IPS DF 19.7 (cell line): ENCODE results near the gene RC3H2.
A peak's percentile ranks its signal among the peaks of the same experiment; 100 is the strongest.

ENCODE experiments used
- DNase-seq: peaks from one replicate; pipeline ENCODE4 v3.0.0-alpha.2; 2013; ENCODE audit warnings: low read depth, low spot score

Gene RC3H2, protein sequence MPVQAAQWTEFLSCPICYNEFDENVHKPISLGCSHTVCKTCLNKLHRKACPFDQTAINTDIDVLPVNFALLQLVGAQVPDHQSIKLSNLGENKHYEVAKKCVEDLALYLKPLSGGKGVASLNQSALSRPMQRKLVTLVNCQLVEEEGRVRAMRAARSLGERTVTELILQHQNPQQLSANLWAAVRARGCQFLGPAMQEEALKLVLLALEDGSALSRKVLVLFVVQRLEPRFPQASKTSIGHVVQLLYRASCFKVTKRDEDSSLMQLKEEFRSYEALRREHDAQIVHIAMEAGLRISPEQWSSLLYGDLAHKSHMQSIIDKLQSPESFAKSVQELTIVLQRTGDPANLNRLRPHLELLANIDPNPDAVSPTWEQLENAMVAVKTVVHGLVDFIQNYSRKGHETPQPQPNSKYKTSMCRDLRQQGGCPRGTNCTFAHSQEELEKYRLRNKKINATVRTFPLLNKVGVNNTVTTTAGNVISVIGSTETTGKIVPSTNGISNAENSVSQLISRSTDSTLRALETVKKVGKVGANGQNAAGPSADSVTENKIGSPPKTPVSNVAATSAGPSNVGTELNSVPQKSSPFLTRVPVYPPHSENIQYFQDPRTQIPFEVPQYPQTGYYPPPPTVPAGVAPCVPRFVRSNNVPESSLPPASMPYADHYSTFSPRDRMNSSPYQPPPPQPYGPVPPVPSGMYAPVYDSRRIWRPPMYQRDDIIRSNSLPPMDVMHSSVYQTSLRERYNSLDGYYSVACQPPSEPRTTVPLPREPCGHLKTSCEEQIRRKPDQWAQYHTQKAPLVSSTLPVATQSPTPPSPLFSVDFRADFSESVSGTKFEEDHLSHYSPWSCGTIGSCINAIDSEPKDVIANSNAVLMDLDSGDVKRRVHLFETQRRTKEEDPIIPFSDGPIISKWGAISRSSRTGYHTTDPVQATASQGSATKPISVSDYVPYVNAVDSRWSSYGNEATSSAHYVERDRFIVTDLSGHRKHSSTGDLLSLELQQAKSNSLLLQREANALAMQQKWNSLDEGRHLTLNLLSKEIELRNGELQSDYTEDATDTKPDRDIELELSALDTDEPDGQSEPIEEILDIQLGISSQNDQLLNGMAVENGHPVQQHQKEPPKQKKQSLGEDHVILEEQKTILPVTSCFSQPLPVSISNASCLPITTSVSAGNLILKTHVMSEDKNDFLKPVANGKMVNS

DNA sequence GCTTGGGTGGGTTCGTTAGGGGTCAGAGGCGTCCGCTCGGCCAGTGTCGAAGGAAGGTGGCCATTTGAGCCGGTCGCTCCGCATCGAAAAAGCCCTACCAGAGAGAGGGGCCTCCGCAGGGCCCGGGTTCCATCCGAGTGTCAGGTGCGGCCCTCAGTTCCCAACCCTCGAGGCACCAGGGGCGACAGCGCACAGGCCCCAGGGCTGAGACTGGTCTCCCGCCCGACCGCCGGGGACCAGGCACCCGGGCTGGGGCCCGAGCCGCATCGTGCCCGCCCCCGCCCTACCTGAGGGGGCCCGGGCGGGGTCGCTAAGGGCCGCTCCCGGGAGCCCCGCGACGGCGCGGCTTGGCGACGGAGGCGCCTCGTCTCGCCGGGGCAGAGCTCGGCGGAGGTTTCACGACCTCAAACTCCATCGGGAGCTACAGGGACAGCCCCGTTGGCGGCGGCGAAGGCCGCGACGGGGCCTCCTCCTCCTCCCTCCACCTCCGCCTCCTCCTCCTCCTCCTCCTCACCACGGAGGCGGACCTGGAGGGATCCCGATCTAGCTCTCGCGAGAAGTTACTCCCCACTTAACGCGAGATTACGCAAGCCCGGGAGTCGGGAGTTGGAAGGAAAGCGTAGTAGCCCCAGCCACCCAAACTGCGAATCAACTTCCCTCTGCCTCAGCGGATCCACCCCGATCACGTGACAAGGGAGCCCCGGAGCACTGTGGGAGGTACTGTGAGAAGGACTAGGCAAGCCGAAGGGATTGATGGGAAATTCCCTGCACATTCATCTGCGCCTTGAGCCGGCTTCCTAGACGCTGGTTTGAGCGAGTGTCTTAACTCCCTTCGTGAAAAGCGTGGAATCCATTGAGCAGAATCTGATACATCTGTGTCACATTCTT lies at the start of gene RC3H2:
Gene RC3H2, minus strand, starts transcription at position 537 of the 888 bp plus-strand sequence. CDS start 7,850 bp downstream, outside the sequence.
- peak; percentile 99 for DNase-seq

DNA sequence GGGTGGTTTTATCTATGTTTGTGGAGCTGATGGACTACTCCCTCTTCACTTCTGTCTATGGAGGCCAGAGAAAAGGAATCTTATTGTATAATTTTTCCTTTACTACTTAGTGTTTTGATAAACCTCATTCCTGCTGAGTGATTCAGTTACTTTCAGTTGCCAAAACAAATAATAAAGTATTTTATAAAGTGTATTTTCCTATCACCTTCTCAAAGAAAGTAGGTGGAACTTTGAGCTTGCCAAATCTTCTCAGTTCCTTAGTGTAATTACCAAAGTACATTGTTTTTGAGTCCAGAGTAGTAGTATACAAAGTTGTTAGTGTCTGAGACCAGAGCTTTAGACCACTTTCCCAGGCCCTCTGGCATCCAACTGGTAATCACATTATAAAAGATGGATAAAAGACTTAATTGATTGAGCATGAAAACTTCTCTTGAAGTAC lies 49.1 kb upstream of the RC3H2 start:
- DNase-seq = no peak

DNA sequence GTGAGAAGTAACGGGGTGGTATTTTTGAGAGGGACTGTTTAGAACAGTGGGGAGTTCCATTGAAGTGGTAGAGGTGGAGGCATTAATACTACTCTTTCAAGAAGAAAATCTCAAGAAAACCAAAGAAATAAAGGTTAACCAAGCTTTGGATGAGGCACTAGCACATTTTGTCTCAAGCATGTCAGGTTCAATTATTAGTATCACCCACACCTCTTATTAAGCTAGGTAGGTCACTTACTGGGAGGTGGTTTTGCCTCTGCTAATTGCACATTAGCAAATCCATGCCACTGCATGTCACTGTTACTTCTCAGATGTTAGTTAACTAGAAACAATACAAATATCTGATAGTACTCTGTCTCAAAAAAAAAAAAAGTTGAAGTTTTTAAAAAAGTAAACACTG lies 45.9 kb upstream of the RC3H2 start:
- DNase-seq = no peak

DNA sequence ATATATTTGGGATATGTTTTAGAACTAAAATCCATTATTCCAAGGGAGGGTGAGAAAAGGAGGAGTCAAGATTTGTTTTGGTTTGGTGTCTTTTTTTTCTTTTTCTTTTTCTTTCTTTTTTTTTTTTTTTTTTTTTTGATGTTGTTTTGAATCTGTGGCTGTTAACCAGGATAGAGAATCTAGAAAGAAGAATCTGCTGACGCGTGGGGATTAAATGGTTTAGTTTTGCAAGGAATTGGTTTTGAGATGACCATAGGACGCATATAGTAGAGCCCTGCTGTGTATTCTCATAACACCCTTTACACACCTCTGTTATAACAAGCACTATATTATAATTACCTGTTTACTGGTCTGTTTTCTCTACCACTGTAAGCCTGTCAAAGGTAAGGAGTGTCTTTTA lies 45.1 kb upstream of the RC3H2 start:
- no peak for DNase-seq

DNA sequence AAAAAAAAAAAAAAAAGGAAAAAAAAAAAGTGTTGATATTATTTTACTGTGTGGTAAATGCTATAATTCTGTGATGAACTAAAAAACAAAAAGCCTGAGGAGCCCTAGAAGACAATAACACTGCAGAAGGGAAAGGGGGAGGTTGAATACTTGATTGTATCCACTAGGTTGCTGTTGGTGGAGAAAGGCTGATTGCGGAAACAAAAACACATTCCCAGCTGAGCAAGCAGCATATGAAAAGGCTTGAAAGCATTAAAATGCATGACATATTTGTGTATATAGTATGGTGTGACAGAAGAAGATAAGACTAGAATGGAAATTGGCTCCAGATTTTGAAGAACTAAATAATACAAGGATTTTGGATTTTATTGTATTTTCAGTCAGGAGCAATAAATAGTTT lies 44.5 kb upstream of the RC3H2 start:
- DNase-seq = no peak

DNA sequence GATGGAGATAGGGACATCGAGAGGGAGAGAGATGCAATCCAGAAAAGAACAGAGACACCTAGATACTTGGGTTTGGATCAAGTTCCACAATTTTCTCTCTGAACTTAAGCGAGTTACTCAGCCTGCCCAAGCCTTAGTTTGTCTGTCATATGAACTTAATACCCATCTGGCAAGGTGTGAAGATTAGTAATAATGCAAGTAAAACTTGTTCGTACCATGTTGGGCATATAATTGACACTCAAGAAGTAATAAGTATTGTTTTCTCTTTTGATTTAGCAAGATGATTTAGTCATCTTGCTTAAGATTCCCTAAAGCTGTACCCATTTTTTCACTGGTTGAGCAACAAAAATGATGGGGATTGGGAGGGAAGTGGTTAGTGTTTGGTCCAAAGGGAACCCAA lies 43.2 kb upstream of the RC3H2 start:
- no peak for DNase-seq

DNA sequence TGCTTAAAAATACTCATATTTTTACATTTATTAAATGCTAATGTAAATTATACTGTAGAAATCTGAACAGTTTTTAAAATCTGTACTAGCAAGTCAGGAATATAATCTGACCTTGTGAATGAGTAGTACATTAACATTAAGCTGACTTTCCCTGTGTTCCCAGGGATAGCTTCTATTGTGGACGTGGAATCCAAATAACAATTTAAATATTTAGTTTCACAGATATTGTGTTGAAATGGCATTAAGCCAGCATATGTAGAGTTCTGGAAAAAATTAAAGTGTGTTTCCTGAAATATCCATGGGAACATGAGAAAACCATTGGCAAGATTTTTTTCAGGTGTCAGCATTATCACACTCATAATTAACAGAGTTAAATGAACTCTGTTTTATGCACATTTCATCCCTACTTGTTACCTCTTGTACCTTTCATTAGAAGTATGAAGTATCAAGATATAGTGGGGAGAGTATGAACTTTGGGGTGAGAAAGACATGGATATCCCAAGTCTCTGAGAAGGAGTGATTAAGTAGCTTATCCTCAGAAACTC lies 41.4 kb upstream of the RC3H2 start:
- DNase-seq = no peak

DNA sequence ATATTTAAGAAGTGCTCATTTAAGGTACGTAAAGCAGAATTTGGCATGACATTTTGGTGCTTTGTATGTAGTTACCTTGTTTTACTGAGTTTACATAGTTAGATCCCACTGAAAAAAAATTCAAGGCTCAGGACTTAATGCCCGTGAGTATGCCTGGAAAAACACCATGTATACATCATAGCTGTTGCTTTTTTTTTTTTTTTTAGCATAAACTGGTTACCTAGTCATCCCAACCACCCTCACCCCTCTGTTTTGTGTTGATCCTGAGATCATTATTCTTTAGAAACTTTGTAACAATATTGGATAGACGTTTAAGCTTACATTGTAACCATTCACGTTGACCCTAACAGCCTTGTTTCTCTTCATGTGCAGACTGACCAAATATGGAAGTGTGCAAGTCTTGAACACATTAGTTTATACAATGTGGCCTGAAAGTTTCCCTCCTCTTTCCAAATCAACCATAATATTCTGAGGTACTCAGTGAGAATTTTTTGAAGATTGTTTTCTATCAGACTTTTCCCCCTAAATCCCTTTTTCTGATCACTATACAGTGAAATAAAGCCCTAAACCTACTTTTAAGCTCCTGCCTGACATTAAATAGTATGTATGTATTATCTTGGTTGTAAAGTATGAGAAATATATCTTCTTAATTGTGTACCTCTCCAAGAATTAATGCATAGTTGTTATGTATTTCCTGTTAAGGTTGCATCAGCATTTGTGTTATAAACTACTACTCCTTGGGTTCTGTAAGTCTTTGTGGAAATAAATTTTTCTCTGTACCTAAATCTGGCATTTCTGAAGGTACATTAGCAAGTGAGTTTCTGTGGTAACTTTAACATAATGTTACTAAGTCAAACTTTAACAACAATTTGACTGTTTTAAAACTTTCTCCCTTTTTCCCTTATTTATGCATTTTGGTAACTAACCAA lies 40.1 kb upstream of the RC3H2 start:
- no peak for DNase-seq

DNA sequence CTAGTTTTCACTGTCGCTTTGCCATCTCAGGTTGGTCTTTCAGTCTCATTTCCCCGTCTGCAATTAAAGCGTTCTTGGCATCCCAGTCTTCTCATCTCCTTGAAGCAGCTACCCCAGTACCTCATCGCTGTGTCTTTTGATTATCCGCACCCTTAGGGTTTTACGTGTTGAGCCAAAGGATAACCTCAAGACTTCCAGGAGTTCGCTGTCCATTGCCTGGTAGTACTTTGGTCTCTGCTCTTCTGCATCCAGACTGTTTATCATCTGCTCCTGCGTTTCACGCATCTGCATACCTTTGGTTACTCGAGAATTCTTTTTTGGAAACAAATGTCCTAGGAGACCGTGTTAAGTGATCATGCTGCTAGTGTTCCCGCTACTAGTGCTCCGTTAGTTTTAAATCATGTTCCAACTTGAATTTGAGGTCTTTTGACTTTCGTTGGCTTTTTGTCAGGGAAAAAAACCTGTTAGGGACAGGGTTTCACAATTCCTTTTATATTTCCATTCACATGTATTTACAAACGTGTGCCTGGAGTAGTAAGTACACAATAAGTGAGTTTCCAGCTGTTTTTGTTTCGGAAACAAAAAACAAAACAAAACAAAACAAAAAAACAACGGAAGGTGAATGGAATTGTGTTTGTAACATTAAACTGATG lies 36.5 kb upstream of the RC3H2 start:
- DNase-seq = no peak

DNA sequence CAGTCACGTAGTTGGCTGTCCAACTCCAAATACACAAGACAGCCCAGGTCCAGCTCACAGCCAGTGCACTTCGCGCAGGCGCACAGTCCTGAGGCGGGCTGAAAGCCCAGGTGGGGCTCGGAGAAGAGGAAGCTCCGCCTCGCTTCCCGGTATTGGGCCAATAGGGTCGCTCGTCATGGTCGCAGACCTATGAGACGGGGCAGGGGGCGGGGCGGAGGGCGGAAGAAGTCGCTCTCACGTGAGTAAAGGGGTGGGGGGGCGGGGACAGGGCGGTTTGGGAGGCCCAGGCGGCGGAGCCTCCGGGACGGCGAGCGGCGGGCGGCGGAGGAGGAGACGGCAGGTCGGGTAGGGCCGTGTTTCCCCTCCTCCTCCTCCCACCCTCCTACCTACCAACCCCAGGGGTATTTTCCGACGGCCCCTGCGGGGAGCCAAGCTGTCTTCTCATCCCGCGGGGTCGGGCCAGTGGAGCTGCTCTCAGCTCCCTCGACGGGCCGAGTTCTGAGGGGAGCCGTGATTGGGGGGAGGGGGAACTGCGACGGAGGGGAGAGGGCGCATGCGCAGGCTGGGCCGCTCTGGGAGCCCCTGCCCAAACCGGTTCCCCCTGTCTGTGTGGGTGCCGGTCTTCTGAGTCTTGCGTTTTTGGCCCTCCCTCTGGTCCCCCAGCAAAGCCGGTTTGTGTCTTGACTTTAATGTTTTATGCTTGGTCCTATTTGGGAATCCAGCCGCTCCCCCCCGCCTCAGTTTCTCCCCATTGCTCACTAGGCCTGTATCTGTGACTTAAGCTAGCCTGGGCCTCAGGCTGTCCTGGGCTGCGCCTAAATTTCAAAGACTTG lies 35.8 kb upstream of the RC3H2 start, which contains the start of gene RABGAP1:
Gene RABGAP1, plus strand, starts transcription at position 272 of the 833 bp plus-strand sequence. CDS start 16,040 bp downstream, outside the sequence.
- peak; percentile 86 for DNase-seq

DNA sequence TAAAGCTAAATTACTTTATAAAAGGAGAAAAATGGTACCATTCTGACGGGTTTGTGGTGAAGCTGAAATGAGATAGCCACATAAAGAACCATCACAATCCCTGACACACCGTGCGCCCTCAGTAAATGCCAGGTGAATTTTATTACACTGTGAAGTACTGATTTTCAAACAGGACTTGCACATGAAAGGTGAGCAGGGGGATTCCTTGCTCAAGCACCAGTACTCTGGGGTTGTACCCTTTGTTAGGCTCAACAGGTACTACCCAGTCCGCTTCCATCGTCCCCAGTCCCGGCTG lies 35.2 kb upstream of the RC3H2 start:
- no peak for DNase-seq

DNA sequence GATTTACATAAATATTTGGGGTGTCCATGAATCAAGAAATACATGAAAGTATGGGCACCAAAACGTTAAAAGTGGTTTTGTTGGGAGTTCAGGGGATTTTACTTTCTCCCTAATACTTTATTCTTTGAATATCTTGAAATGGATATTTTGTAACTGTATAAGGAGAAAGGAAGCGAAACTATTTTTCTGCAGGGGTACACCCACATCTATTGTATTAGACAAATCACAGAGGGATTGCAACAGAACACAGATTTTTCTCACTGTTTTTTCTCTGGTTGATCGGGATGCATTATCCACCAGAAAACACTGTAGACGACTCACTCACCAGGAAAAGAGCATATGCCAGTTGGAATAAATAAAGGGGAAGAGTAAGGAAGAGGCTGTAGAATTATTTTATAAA lies 34.4 kb upstream of the RC3H2 start:
- DNase-seq = no peak

DNA sequence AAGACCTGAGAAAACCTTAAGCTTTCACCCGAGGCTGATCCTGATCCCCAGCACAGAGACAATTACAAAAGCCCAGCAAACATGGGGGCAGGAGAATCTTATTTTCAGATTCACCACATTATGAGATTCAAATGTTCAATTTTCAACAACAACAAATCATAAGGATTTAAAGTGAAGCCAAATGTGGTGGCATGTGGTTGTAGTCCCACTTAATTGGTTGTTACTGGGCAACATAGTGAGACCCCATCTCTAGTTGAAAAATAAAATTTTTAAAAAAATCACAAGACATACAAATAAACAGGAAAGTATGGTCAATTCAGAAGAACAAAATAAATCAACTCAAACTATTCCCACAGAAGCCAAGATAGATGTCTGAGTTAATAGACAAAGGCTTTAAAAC lies 31.7 kb upstream of the RC3H2 start:
- no peak for DNase-seq

DNA sequence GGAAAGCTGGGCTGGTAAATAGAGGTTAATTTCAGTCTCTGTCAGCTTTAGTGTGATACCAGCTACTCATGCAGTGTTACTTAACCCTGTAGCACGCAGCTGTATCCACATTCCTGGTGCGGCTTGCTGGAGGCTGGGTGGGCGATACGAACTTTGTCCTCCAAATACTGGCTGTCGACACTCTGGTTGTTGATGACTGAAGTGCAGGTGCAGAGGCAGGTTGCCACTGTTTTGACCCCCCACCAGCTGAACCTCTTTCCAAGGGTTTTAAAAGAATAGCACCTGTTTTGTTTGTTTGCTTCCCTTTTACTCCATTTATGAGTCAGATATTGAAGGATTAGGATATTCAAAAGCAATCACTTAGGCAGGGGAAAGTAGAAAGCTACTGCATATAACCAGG lies 31.3 kb upstream of the RC3H2 start:
- no peak for DNase-seq

DNA sequence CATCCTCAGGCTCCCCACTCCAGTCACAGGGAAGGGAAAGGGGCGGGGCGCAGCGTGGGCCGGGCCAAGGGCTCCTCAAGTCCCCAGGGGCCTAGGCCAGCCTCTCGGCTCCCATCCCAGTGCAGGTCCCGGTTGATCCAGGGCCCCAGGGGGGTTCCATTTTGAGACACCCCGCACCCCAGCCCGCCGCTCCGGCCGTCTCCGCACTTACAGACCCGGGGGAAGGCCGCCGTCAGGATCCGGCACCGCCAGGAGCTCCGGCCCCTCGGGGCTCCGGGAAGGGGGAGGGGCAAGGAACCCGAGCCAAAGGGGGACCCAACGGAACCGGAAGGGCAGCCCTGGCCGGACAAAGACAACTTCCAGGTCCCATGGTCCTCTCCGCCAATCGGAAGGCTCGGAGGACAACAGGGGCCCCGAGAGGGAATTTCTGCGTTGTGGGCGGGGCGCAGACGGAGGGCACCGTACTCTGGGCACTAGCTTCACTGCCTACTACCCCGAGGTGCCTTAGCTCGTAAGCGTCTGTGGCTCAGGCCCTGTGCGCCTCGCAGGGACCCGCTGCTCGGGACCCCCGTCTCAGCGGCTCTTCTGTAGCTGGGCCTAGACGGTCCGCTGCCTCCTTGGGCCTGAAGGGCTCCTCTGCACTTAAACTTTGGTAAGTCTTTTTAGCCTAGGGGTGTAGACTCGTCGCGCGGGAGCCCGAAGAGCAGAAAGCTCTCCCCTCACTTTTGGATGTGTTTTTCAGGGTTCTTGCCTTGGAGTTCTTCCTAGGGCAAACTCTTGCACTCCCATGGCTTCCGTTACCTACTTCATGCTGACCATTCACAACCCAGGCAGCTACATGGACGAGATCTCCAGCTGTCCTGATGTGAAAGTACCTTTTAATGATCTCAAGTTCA lies 26.3 kb upstream of the RC3H2 start, which contains the start of gene ZBTB26:
Gene ZBTB26, minus strand, starts transcription at position 287 of the 896 bp plus-strand sequence. CDS start 11,578 bp downstream, outside the sequence.
- DNase-seq = peak; percentile 89

DNA sequence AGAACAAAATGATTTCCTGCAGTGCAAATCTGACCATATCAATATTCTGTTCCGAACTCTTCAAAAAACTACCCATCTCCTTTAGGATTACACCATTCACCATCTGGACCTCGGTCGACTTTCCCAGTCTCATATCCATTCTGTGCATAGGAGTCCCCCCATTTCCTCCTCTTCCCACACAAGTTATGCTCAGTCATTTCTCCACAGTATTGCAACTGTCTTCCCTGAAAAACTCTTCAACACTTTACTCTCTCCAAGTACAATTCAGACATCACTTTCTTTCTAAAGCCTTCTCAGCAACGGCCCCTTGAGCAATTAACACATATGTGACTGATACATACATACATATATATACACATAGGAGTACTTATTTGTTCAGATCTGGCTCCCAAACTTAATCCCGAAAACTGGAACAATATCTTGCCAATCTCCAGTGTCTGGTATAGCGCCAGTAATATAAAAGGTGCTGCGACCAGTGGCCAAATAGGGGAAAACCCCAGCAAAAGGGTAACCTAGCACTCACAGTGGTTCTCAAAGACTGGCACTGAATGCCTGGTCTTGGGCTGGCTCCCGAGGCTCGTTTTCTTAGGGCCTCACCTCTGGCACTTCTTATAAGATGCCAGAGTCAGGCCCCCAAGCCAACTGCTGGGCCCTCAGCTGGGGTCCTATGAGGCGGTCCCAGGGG lies 25.5 kb upstream of the RC3H2 start:
- no peak for DNase-seq
